ENCODE data around the gene XPO4. TPM values are rescaled to one million over a fixed set of nuclear protein-coding genes. Genes with fewer than 3 reads are reported as not detected.
"Not testable (repeated sequence)": the region's sequence is repeated elsewhere in the genome, so short reads cannot be mapped to it uniquely, and the experiment has no call there.

XPO4 gene
- total RNA-seq, 6 donors from 2014 or later, result 15.7 to 33.0 (median 17.4) TPM

DNA sequence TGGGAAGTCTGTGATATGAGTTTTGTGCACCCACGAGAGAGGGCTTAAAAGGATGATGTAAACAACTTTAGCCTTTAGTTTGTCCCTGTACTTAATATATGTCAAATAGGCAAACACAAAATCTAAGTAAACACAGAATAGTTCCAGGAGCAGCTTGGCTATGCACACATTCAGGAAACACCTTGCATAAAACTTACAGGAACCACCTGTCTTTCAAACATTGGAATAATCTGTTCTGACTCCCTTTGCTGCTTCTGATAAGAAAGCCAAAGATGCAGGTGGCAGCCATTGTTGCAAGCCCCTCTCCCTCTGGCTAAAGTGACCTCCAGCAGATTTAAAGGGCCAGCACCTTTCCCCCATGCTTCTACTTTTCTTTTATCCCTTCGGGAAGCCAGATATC is 133.5 kb downstream of the XPO4 start:
- Histone ChIP-seq H3K27ac (no peak overlapping the region), H3K9me3 (peaks cover 0 to 10% (median 5%) of the 10 kb centered on the region in 4 donors), H3K36me3 (no peaks in the 10 kb centered on the region), H3K27me3 (no peaks in the 10 kb centered on the region), H3K4me1 (peaks cover 7 to 13% (median 9%) of the 10 kb centered on the region in 4 donors), H3K4me3 (no peak overlapping the region)
- DNase-seq, result no peak
- ATAC-seq (ENCODE audit: low FRiP score in 2 of 2), result no peak
- WGBS, 2 donors, result 6 to 49% methylated on average over 2 of the region's 2 CpGs
- TF ChIP-seq, protein P1, sequence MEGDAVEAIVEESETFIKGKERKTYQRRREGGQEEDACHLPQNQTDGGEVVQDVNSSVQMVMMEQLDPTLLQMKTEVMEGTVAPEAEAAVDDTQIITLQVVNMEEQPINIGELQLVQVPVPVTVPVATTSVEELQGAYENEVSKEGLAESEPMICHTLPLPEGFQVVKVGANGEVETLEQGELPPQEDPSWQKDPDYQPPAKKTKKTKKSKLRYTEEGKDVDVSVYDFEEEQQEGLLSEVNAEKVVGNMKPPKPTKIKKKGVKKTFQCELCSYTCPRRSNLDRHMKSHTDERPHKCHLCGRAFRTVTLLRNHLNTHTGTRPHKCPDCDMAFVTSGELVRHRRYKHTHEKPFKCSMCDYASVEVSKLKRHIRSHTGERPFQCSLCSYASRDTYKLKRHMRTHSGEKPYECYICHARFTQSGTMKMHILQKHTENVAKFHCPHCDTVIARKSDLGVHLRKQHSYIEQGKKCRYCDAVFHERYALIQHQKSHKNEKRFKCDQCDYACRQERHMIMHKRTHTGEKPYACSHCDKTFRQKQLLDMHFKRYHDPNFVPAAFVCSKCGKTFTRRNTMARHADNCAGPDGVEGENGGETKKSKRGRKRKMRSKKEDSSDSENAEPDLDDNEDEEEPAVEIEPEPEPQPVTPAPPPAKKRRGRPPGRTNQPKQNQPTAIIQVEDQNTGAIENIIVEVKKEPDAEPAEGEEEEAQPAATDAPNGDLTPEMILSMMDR (IDR thresholded peaks at IDR 0.05), result no peak
- TF ChIP-seq POLR2AphosphoS5 (IDR thresholded peaks at IDR 0.05), result no peak
- no peak for TF ChIP-seq EP300 (IDR thresholded peaks at IDR 0.05)
- TF ChIP-seq POLR2A (IDR thresholded peaks at IDR 0.05), result no peak

GRCh38 chr13:20767309-20767943 is 135.1 kb downstream of the XPO4 start:
- ATAC-seq (ENCODE audit: low FRiP score in 2 of 2) (no peak), DNase-seq (no peak)
- H3K27ac ChIP-seq, result no peak overlapping the region
- TF ChIP-seq POLR2AphosphoS5 (IDR thresholded peaks at IDR 0.05) (no peak), EP300 (IDR thresholded peaks at IDR 0.05) (no peak), POLR2A (IDR thresholded peaks at IDR 0.05) (no peak)
- TF ChIP-seq, protein P1 (IDR thresholded peaks at IDR 0.05), result no peak
- no peaks in the 10 kb centered on the region for H3K36me3 ChIP-seq
- peaks cover under 1 to 4% (median 3%) of the 10 kb centered on the region in 4 donors for H3K4me1 ChIP-seq
- 95 to 96% methylated on average over 2 of the region's 2 CpGs for WGBS, 2 donors
- H3K9me3 ChIP-seq, result peaks cover 0 to 10% (median 5%) of the 10 kb centered on the region in 4 donors
- no peaks in the 10 kb centered on the region for H3K27me3 ChIP-seq
- no peak overlapping the region for H3K4me3 ChIP-seq

DNA sequence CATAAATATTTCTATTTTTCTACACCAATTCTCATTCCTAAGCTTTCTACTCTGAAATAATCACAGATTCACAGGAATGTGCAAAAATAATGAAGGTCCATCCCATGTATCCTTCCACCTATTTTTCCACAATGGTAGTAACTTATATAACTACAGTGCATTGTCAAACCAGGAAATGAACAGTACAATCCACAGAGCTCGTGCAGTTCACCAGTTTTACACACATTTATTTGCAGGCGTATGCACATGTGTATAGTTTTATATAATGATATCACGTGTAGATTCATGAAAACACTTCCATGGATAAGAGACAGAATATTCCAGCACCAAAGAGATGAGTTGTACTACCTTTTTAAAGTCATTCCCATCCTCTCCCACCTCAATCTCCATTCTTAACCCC is 141.7 kb downstream of the XPO4 start:
- peaks cover 0 to 14% (median 0%) of the 10 kb centered on the region in 4 donors for H3K36me3 ChIP-seq
- no peak for ATAC-seq (ENCODE audit: low FRiP score in 2 of 2)
- H3K27ac ChIP-seq, result no peak overlapping the region
- no peak for DNase-seq
- no peak overlapping the region for H3K4me3 ChIP-seq
- H3K4me1 ChIP-seq, result no peaks in the 10 kb centered on the region
- TF ChIP-seq, protein P1 (IDR thresholded peaks at IDR 0.05), result no peak
- no peak for TF ChIP-seq POLR2A (IDR thresholded peaks at IDR 0.05)
- TF ChIP-seq POLR2AphosphoS5 (IDR thresholded peaks at IDR 0.05), result no peak
- TF ChIP-seq EP300 (IDR thresholded peaks at IDR 0.05), result no peak
- no peaks in the 10 kb centered on the region for H3K27me3 ChIP-seq
- H3K9me3 ChIP-seq, result no peaks in the 10 kb centered on the region
- 83 to 84% methylated on average over 3 of the region's 3 CpGs for WGBS, 2 donors

- DNase-seq (no peak), ATAC-seq (ENCODE audit: low FRiP score in 2 of 2) (no peak)
- H3K9me3 ChIP-seq, result peaks cover 0 to 26% (median 7%) of the 10 kb centered on the region in 4 donors
- no peaks in the 10 kb centered on the region for H3K27me3 ChIP-seq
- H3K4me1 ChIP-seq, result no peaks in the 10 kb centered on the region
- H3K27ac ChIP-seq, result no peak overlapping the region
- TF ChIP-seq EP300 (IDR thresholded peaks at IDR 0.05) (no peak), POLR2A (IDR thresholded peaks at IDR 0.05) (no peak), POLR2AphosphoS5 (IDR thresholded peaks at IDR 0.05) (no peak)
- TF ChIP-seq, protein P1 (IDR thresholded peaks at IDR 0.05), result no peak
- peaks cover 0 to 18% (median 3%) of the 10 kb centered on the region in 4 donors for H3K36me3 ChIP-seq
- no peak overlapping the region for H3K4me3 ChIP-seq
Measured at GRCh38 chr13:20754009-20754408, 148.5 kb downstream of the XPO4 start.

DNA sequence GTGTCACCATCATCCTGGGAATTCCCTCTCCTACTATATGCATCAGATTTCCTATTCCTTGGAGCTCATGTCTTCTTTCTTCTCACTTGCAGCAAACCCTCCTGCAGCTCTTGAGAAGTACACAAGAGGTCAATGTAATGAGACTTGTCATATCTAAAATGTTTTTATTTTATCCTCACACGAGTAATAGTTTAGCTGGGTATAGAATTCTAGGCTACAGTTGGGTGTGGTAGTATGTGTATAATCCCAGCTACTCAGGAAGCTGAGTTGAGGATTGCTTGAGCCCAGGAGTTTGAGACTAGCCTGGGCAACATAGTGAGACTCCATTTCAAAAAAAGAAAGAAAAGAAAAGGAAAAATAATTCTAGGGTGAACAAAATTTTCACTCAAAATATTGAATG is 153.2 kb downstream of the XPO4 start:
- Histone ChIP-seq H3K4me3 (no peak overlapping the region), H3K4me1 (no peaks in the 10 kb centered on the region), H3K27me3 (no peaks in the 10 kb centered on the region), H3K36me3 (peaks cover 0 to 3% (median 0%) of the 10 kb centered on the region in 4 donors), H3K27ac (no peak overlapping the region), H3K9me3 (peaks cover 0 to 24% (median 7%) of the 10 kb centered on the region in 4 donors)
- WGBS, 2 donors, result 83 to 93% methylated on average over 1 of the region's 1 CpG
- TF ChIP-seq POLR2A (IDR thresholded peaks at IDR 0.05) (no peak), EP300 (IDR thresholded peaks at IDR 0.05) (no peak), POLR2AphosphoS5 (IDR thresholded peaks at IDR 0.05) (no peak)
- TF ChIP-seq, protein P1 (IDR thresholded peaks at IDR 0.05), result no peak
- ATAC-seq (ENCODE audit: low FRiP score in 2 of 2), result no peak
- no peak for DNase-seq

GRCh38 chr13:20743830-20744404 is 158.6 kb downstream of the XPO4 start:
- WGBS, 2 donors, result 95 to 96% methylated on average over 4 of the region's 4 CpGs
- not testable (repeated sequence) for DNase-seq; H3K27me3 ChIP-seq; H3K4me3 ChIP-seq; ATAC-seq (ENCODE audit: low FRiP score in 2 of 2); H3K4me1 ChIP-seq; H3K27ac ChIP-seq; H3K9me3 ChIP-seq; H3K36me3 ChIP-seq
